ENCODE measurements around the gene NOXA1.

DNA sequence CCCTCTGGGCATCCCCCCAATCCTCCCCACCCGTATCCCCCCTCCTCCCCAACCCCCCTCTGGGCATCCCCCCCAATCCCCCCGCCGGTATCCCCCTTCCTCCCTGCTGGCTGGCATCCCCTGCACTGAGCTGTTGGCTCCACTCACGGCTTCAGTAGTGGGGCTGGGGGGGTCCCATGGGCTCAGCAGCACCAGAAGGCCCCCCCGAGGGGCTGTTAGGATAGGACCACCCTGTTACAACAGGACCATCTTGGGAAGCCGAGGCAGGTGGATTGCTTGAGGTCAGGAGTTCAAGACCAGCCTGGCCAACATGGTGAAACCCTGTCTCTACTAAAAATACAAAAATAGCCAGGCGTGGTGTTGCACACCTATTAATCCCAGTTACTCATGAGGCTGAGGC lies 42.6 kb upstream of the NOXA1 start:
- no peak for TF ChIP-seq FOXA1 (IDR thresholded peaks at IDR 0.05)
- TF ChIP-seq, protein P1, sequence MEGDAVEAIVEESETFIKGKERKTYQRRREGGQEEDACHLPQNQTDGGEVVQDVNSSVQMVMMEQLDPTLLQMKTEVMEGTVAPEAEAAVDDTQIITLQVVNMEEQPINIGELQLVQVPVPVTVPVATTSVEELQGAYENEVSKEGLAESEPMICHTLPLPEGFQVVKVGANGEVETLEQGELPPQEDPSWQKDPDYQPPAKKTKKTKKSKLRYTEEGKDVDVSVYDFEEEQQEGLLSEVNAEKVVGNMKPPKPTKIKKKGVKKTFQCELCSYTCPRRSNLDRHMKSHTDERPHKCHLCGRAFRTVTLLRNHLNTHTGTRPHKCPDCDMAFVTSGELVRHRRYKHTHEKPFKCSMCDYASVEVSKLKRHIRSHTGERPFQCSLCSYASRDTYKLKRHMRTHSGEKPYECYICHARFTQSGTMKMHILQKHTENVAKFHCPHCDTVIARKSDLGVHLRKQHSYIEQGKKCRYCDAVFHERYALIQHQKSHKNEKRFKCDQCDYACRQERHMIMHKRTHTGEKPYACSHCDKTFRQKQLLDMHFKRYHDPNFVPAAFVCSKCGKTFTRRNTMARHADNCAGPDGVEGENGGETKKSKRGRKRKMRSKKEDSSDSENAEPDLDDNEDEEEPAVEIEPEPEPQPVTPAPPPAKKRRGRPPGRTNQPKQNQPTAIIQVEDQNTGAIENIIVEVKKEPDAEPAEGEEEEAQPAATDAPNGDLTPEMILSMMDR (IDR thresholded peaks at IDR 0.05; ENCODE audit: low read depth, low read length, missing input control), result no peak
- TF ChIP-seq, protein P2, sequence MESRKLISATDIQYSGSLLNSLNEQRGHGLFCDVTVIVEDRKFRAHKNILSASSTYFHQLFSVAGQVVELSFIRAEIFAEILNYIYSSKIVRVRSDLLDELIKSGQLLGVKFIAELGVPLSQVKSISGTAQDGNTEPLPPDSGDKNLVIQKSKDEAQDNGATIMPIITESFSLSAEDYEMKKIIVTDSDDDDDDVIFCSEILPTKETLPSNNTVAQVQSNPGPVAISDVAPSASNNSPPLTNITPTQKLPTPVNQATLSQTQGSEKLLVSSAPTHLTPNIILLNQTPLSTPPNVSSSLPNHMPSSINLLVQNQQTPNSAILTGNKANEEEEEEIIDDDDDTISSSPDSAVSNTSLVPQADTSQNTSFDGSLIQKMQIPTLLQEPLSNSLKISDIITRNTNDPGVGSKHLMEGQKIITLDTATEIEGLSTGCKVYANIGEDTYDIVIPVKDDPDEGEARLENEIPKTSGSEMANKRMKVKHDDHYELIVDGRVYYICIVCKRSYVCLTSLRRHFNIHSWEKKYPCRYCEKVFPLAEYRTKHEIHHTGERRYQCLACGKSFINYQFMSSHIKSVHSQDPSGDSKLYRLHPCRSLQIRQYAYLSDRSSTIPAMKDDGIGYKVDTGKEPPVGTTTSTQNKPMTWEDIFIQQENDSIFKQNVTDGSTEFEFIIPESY (IDR thresholded peaks at IDR 0.05), result no peak
- TF ChIP-seq, protein P3, sequence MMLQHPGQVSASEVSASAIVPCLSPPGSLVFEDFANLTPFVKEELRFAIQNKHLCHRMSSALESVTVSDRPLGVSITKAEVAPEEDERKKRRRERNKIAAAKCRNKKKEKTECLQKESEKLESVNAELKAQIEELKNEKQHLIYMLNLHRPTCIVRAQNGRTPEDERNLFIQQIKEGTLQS (IDR thresholded peaks at IDR 0.05), result no peak

Measured in liver (tissue), 3 donors.